H1 (cell line): ENCODE data around the gene C9orf50. TPM values are rescaled to one million over a fixed set of nuclear protein-coding genes. Genes with fewer than 3 reads are reported as not detected.
A peak's percentile ranks its signal among the peaks of the same experiment; 100 is the strongest.

ENCODE experiments used
- CTCF ChIA-PET: fragments of 300-600 bp; sonication (Branson Sonifier 250); formaldehyde crosslinking; loops from one replicate; lab custom pipeline; 2021; ENCODE audit not compliant: partially characterized antibody; lab: Charles Lee
- POLR2A ChIA-PET: fragments of 300-600 bp; sonication (Branson Sonifier 250); formaldehyde crosslinking; loops from one replicate; lab custom pipeline; 2021; ENCODE audit warnings: inconsistent platforms; ENCODE audit not compliant: partially characterized antibody; lab: Charles Lee
- DNase-seq, 2 experiments: peaks; one replicate each; pipeline versions ENCODE4 v3.0.0 to v3.0.0-alpha.2; 2010 to 2022; ENCODE audit warnings: low spot score in 2 of 2, low read depth in 1 of 2, mixed read lengths in 1 of 2
- FAIRE-seq: peaks from 2 replicates; lab custom pipeline; 2011; peaks lifted over from hg19 to GRCh38; lab: Jason Lieb, UNC
- H2AFZ ChIP-seq: 2 replicates; pipeline ENCODE4 v1.8.1; 2012; ENCODE audit warnings: low read length, inconsistent platforms
- H2AK5ac ChIP-seq: 2 replicates; pipeline ENCODE4 v1.6.1; 2013; ENCODE audit warnings: low read depth, low read length
- H2BK120ac ChIP-seq: replicated peaks from 2 replicates; pipeline ENCODE3; 2013; ENCODE audit warnings: low read depth, low read length, inconsistent platforms
- H2BK12ac ChIP-seq: 2 replicates; pipeline ENCODE4 v1.6.1; 2013; ENCODE audit warnings: low read depth, low read length
- H2BK15ac ChIP-seq: 2 replicates; pipeline ENCODE4 v1.6.1; 2013; ENCODE audit warnings: low read length
- H2BK20ac ChIP-seq: 2 replicates; pipeline ENCODE4 v1.6.1; 2013; ENCODE audit warnings: low read length
- H2BK5ac ChIP-seq: 2 replicates; pipeline ENCODE4 v1.6.1; 2013; ENCODE audit warnings: low read depth, low read length
- H3K14ac ChIP-seq: 2 replicates; pipeline ENCODE4 v1.6.1; 2013; ENCODE audit warnings: inconsistent platforms; ENCODE audit not compliant: insufficient read length
- H3K18ac ChIP-seq: 2 replicates; pipeline ENCODE4 v1.6.1; 2013; ENCODE audit warnings: low read length; ENCODE audit errors: extremely low read depth
- H3K23ac ChIP-seq: 2 replicates; pipeline ENCODE4 v1.6.1; 2013; ENCODE audit warnings: inconsistent platforms; ENCODE audit not compliant: insufficient read length
- H3K23me2 ChIP-seq: 2 replicates; pipeline ENCODE4 v1.6.1; 2013; ENCODE audit warnings: low read depth, low read length
- H3K27ac ChIP-seq: 2 replicates; pipeline ENCODE4 v1.6.1; 2011; ENCODE audit warnings: low read depth, low read length, inconsistent platforms
- H3K27me3 ChIP-seq, 4 experiments: replicated peaks in 1 of 4; 1 replicate in 1 of 4; 2 replicates in 3 of 4; pipeline versions ENCODE4 v1.6.1 to v1.8.1; 2011 to 2013; ENCODE audit warnings: low read length in 3 of 4, mild to moderate bottlenecking in 3 of 4, inconsistent platforms in 2 of 4, mixed read lengths in 2 of 4, moderate library complexity in 1 of 4; ENCODE audit not compliant: control insufficient read depth in 3 of 4, insufficient read depth in 3 of 4; ENCODE audit errors: extremely low read depth in 1 of 4
- H3K36me3 ChIP-seq, 4 experiments: 2 replicates each; pipeline versions ENCODE4 v1.6.1 to v1.8.1; 2011 to 2013; ENCODE audit warnings: mild to moderate bottlenecking in 4 of 4, low read length in 3 of 4, moderate library complexity in 2 of 4, control low read depth in 1 of 4, inconsistent platforms in 1 of 4; ENCODE audit not compliant: insufficient read depth in 4 of 4, control insufficient read depth in 2 of 4
- H3K4ac ChIP-seq: replicated peaks from 2 replicates; pipeline ENCODE3; 2013; ENCODE audit warnings: low read length, low read depth, mixed read lengths, inconsistent platforms; ENCODE audit not compliant: insufficient read length
- H3K4me1 ChIP-seq, 4 experiments: replicated peaks in 1 of 4; 1 replicate in 1 of 4; 2 replicates in 3 of 4; pipeline versions ENCODE4 v1.6.1 to v1.8.1; 2011 to 2013; ENCODE audit warnings: low read length in 3 of 4, inconsistent platforms in 2 of 4, mixed read lengths in 1 of 4; ENCODE audit not compliant: insufficient read depth in 4 of 4, control insufficient read depth in 3 of 4
- H3K4me2 ChIP-seq, 2 experiments: 2 replicates each; pipeline versions ENCODE4 v1.6.1 to v1.8.1; 2011 to 2013; ENCODE audit warnings: low read depth in 2 of 2, low read length in 2 of 2, control low read depth in 1 of 2, inconsistent platforms in 1 of 2, mild to moderate bottlenecking in 1 of 2; ENCODE audit not compliant: insufficient read depth in 1 of 2
- H3K4me3 ChIP-seq, 4 experiments: fragments of 200-600, 300-600 bp in 1 of 4; sonication (generic), shearing (Covaris generic), sonication (Bioruptor Twin) in 1 of 4; 2 replicates each; pipeline versions ENCODE4 v1.5.1 to v1.8.1; 2011 to 2016; ENCODE audit warnings: low read length in 4 of 4, low read depth in 3 of 4, control low read depth in 2 of 4, inconsistent platforms in 2 of 4, mild to moderate bottlenecking in 2 of 4, mixed read lengths in 1 of 4, moderate library complexity in 1 of 4; ENCODE audit not compliant: insufficient read depth in 2 of 4; ENCODE audit errors: extremely low read depth in 1 of 4
- H3K56ac ChIP-seq: replicated peaks from 2 replicates; pipeline ENCODE3; 2013; ENCODE audit warnings: low read depth, mild to moderate bottlenecking, mixed read lengths, low read length, inconsistent platforms; ENCODE audit not compliant: insufficient read length
- H3K79me1 ChIP-seq: 2 replicates; pipeline ENCODE4 v1.6.1; 2013; ENCODE audit warnings: low read depth, low read length, control low read depth
- H3K79me2 ChIP-seq, 2 experiments: 2 replicates each; pipeline versions ENCODE4 v1.6.1 to v1.8.1; 2012 to 2013; ENCODE audit warnings: low read length in 2 of 2, mild to moderate bottlenecking in 2 of 2, inconsistent platforms in 1 of 2; ENCODE audit not compliant: insufficient read depth in 2 of 2, control insufficient read depth in 1 of 2
- H3K9ac ChIP-seq, 4 experiments: replicated peaks in 1 of 4; 1 replicate in 1 of 4; 2 replicates in 3 of 4; pipeline versions ENCODE4 v1.6.1 to v1.8.1; 2011 to 2013; ENCODE audit warnings: low read depth in 3 of 4, low read length in 3 of 4, control low read depth in 2 of 4, mild to moderate bottlenecking in 2 of 4, moderate library complexity in 2 of 4, inconsistent platforms in 1 of 4; ENCODE audit errors: extremely low read depth in 1 of 4
- H3K9me3 ChIP-seq, 2 experiments: 2 replicates each; pipeline versions ENCODE4 v1.6.1 to v1.8.1; 2012 to 2013; ENCODE audit warnings: mild to moderate bottlenecking in 2 of 2, moderate library complexity in 2 of 2, control low read depth in 1 of 2, inconsistent platforms in 1 of 2, low read depth in 1 of 2, low read length in 1 of 2, mixed read lengths in 1 of 2; ENCODE audit not compliant: insufficient read depth in 2 of 2
- H4K20me1 ChIP-seq, 2 experiments: replicated peaks in 1 of 2; 2 replicates each; pipeline versions ENCODE3 to v1.8.1; 2011 to 2013; ENCODE audit warnings: inconsistent platforms in 2 of 2, low read length in 2 of 2, mild to moderate bottlenecking in 1 of 2; ENCODE audit not compliant: insufficient read depth in 2 of 2, control insufficient read depth in 1 of 2
- H4K5ac ChIP-seq: 2 replicates; pipeline ENCODE4 v1.6.1; 2013; ENCODE audit warnings: low read length, low read depth, mixed read lengths, inconsistent platforms; ENCODE audit not compliant: insufficient read length
- H4K8ac ChIP-seq: 2 replicates; pipeline ENCODE4 v1.8.0; 2013; ENCODE audit warnings: mild to moderate bottlenecking, moderate library complexity, low read length, inconsistent platforms; ENCODE audit not compliant: insufficient read depth; ENCODE audit errors: extremely low read depth
- H4K91ac ChIP-seq: replicated peaks from 2 replicates; pipeline ENCODE3; 2013; ENCODE audit warnings: low read length, mixed read lengths, inconsistent platforms; ENCODE audit not compliant: insufficient read length
- CEBPB ChIP-seq: IDR thresholded peaks from 2 replicates; pipeline ENCODE4 v1.6.1; 2012; ENCODE audit warnings: low read depth, low read length
- CTBP2 ChIP-seq: IDR thresholded peaks from 2 replicates; pipeline ENCODE4 v1.7.0; 2011; ENCODE audit warnings: borderline replicate concordance, mild to moderate bottlenecking, moderate library complexity, mixed read lengths, low read length; ENCODE audit not compliant: insufficient read depth, insufficient read length
- EGR1 ChIP-seq: IDR thresholded peaks from 2 replicates; pipeline ENCODE4 v1.6.1; 2011; ENCODE audit warnings: low read depth, low read length, borderline replicate concordance
- EZH2 ChIP-seq: fragments of 200-600 bp; sonication (generic); IDR thresholded peaks from 2 replicates; pipeline ENCODE4 v1.7.1; 2012; ENCODE audit warnings: low read depth, mild to moderate bottlenecking, moderate library complexity, low read length, inconsistent platforms; ENCODE audit not compliant: severe bottlenecking
- GTF2F1 ChIP-seq: IDR thresholded peaks from 2 replicates; pipeline ENCODE4 v1.6.1; 2012; ENCODE audit warnings: low read depth, low read length, improper control_type of control experiment, borderline replicate concordance
- HDAC6 ChIP-seq: IDR thresholded peaks from one replicate; pipeline ENCODE4 v1.7.1; 2012; ENCODE audit warnings: low read depth, mild to moderate bottlenecking, inconsistent platforms, low read length, moderate library complexity
- POLR2AphosphoS5 ChIP-seq: IDR thresholded peaks from 2 replicates; pipeline ENCODE4 v1.6.1; 2011; ENCODE audit warnings: low read depth, low read length
- RNF2 ChIP-seq: fragments of 200-900, 300-1000 bp; sonication (generic); IDR thresholded peaks from 2 replicates; pipeline ENCODE4 v1.7.1; 2016; ENCODE audit warnings: borderline replicate concordance, low read depth, mild to moderate bottlenecking, antibody characterized with exemption, low read length; ENCODE audit not compliant: poor library complexity, severe bottlenecking; ENCODE audit errors: missing control alignments
- SIX5 ChIP-seq: IDR thresholded peaks from 2 replicates; pipeline ENCODE4 v1.6.1; 2011; ENCODE audit warnings: mild to moderate bottlenecking, low read depth, low read length
- TAF1 ChIP-seq: IDR thresholded peaks from 2 replicates; pipeline ENCODE4 v1.6.1; 2011; ENCODE audit warnings: mild to moderate bottlenecking, low read depth, low read length
- TAF7 ChIP-seq: optimal IDR thresholded peaks from 2 replicates; pipeline ENCODE3; 2011; ENCODE audit warnings: low read depth, mild to moderate bottlenecking, inconsistent platforms, low read length, moderate library complexity, borderline replicate concordance
- TCF12 ChIP-seq: IDR thresholded peaks from 2 replicates; pipeline ENCODE4 v1.6.1; 2011; ENCODE audit warnings: low read depth, mild to moderate bottlenecking, low read length
- TEAD4 ChIP-seq: IDR thresholded peaks from 2 replicates; pipeline ENCODE4 v1.6.1; 2012; ENCODE audit warnings: low read depth, low read length, inconsistent platforms, mixed read lengths
- WGBS, 2 experiments: shearing (Covaris generic) in 1 of 2; methylation state at CpG; one replicate each; pipeline versions ENCODE4 v1.1.6 to v1.1.7; 2013 to 2015; ENCODE audit warnings: low lambda C conversion rate in 2 of 2, mixed read lengths in 2 of 2, inconsistent platforms in 1 of 2, low coverage in 1 of 2, missing lambda C conversion rate in 1 of 2; ENCODE audit not compliant: insufficient replicate concordance in 2 of 2, insufficient coverage in 1 of 2, insufficient read length in 1 of 2; ENCODE audit errors: extremely low coverage in 1 of 2, missing lambda C conversion rate in 1 of 2; 5-methylcytosine and 5-hydroxymethylcytosine counted together
- polyA plus RNA-seq, 7 experiments: library from polyadenylated mRNA; depleted of rRNA in 3 of 7; stranded (reverse) in 5 of 7; unstranded in 2 of 7; fragments of >200 nt in 5 of 7; fragments of 200-250 nt in 2 of 7; gene quantifications; 1 replicate in 5 of 7; 2 replicates in 1 of 7; 4 replicates in 1 of 7; pipeline versions ENCODE4 v1.2.1 to v1.2.3, GENCODE V29; 2011 to 2013; ENCODE audit warnings: missing spikeins in 2 of 7, mixed read lengths in 2 of 7
- total RNA-seq: library from RNA; stranded (reverse); fragmentation: NEBNext Ultra II Directional; extraction: Animal tissue kit (Norgen Biotek cat#: 25700); gene quantifications from 2 replicates; pipeline ENCODE4 v1.2.1, GENCODE V29; 2021
- TF ChIP-seq, protein P1 (sequence below): IDR thresholded peaks from 2 replicates; pipeline ENCODE4 v1.6.1; 2011; ENCODE audit warnings: low read depth, mild to moderate bottlenecking, low read length; ENCODE audit not compliant: insufficient read depth

C9orf50 gene
- total and polyA plus RNA-seq, 2 of the 8 experiments (the other 6 are each of a cell fraction or from before 2014, with no cell fraction given): not detected

- Histone ChIP-seq H4K91ac (no peak overlapping the region), H3K36me3 (no peaks in the 10 kb centered on the region), H3K23ac (no peak overlapping the region), H4K8ac (no peak overlapping the region), H2BK12ac (no peak overlapping the region), H3K4me3 (no peak overlapping the region), H3K79me1 (no peaks in the 10 kb centered on the region), H2BK15ac (no peak overlapping the region), H2BK5ac (no peak overlapping the region; the same call in 1 of the 2 replicates), H3K9ac (no peak overlapping the region), H3K4me1 (peaks cover 0 to 8% (median 1%) of the 10 kb centered on the region in 4 experiments; a peak in 3 of 7 replicates), H2BK120ac (no peak overlapping the region), H3K79me2 (no peaks in the 10 kb centered on the region), H3K4me2 (no peak overlapping the region), H2AK5ac (peak overlapping the region; percentile 34; the same call in 1 of the 2 replicates), H3K18ac (no peak overlapping the region), H2AFZ (no peak overlapping the region), H4K20me1 (no peaks in the 10 kb centered on the region), H3K23me2 (no peaks in the 10 kb centered on the region), H3K27me3 (no peaks in the 10 kb centered on the region), H3K9me3 (no peaks in the 10 kb centered on the region), H3K56ac (no peak overlapping the region), H3K14ac (no peak overlapping the region), H4K5ac (no peak overlapping the region), H2BK20ac (no peak overlapping the region), H3K27ac (no peak overlapping the region), H3K4ac (no peak overlapping the region)
- no peak for DNase-seq
- FAIRE-seq: no peak
- TF ChIP-seq SIX5 (no peak), EZH2 (no peak), TAF7 (no peak), HDAC6 (no peak), GTF2F1 (no peak), EGR1 (no peak), TEAD4 (no peak), TCF12 (no peak), CTBP2 (no peak), CEBPB (no peak), TAF1 (no peak), POLR2AphosphoS5 (no peak), RNF2 (no peak)
- TF ChIP-seq, protein P1, sequence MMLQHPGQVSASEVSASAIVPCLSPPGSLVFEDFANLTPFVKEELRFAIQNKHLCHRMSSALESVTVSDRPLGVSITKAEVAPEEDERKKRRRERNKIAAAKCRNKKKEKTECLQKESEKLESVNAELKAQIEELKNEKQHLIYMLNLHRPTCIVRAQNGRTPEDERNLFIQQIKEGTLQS: no peak
- ChIA-PET POLR2A (interaction anchor here (0.9 kb wide), 1 partner anchor 10 kb away, joined by 3 read pairs; no protein-coding TSS in a partner anchor), CTCF (interaction anchor here (1.1 to 1.3 kb wide), 3 partner anchors 23 to 35 kb away, joined by 3 to 6 read pairs (median 4); no protein-coding TSS in a partner anchor)
- WGBS, 2 experiments: 82% methylated on average over 3 of the region's 3 CpGs; no CpG with 5 or more reads in 1 of the 2 experiments
Observed at GRCh38 chr9:129582855-129583254, 38.0 kb downstream of the C9orf50 start.
